ENCODE data around the gene EXOC6B.

DNA sequence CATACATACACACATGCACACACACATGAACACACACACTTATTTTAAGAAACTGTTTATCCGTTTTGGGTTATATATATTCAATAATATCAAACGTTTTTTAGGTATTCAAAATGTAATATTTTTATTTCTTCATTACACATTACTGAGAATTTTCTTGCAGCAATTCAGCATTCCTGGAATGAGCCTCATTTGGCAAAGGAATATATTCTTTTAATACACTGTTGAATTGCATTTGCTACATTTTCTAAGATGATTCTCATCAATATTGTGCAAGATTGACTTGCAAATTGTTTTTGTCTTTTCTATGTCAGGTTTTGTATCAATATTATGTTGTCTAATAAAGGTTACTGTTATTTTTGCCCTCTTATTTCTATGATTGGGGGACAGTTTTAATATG lies 402.1 kb downstream of the EXOC6B start:
- TF ChIP-seq, protein P1, sequence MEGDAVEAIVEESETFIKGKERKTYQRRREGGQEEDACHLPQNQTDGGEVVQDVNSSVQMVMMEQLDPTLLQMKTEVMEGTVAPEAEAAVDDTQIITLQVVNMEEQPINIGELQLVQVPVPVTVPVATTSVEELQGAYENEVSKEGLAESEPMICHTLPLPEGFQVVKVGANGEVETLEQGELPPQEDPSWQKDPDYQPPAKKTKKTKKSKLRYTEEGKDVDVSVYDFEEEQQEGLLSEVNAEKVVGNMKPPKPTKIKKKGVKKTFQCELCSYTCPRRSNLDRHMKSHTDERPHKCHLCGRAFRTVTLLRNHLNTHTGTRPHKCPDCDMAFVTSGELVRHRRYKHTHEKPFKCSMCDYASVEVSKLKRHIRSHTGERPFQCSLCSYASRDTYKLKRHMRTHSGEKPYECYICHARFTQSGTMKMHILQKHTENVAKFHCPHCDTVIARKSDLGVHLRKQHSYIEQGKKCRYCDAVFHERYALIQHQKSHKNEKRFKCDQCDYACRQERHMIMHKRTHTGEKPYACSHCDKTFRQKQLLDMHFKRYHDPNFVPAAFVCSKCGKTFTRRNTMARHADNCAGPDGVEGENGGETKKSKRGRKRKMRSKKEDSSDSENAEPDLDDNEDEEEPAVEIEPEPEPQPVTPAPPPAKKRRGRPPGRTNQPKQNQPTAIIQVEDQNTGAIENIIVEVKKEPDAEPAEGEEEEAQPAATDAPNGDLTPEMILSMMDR (IDR thresholded peaks at IDR 0.05 in 4 of 5, conservative IDR thresholded peaks at IDR 0.05 in 1 of 5): no peak
- TF ChIP-seq POLR2A (IDR thresholded peaks at IDR 0.05): no peak

Measured in gastrocnemius medialis (tissue), 4 donors.